Epithelial cell of proximal tubule (primary cell): Measurements from ENCODE around the gene CCDC90B. TPM values are rescaled to one million over a fixed set of nuclear protein-coding genes. Genes with fewer than 3 reads are reported as not detected.

ENCODE experiments used
- DNase-seq: peaks from one replicate; pipeline ENCODE4 v3.0.0-alpha.2; 2011; ENCODE audit warnings: low read depth
- H3K4me3 ChIP-seq: 2 replicates; pipeline ENCODE4 v1.5.1; 2011; ENCODE audit warnings: low read depth, mild to moderate bottlenecking, low read length
- total RNA-seq: library from RNA; depleted of rRNA; stranded (reverse); fragments of >200 nt; gene quantifications from 2 replicates; pipeline ENCODE4 v1.2.3, GENCODE V29; 2015
- TF ChIP-seq, protein P1 (sequence below): conservative IDR thresholded peaks from 2 replicates; pipeline ENCODE4 v1.5.1; 2012; ENCODE audit warnings: low read depth, mild to moderate bottlenecking, low read length

CCDC90B gene
- total RNA-seq, 1 donor from 2014 or later: 44.4 TPM

GRCh38 chr11:83285151-83285770, 906 bp downstream of the CCDC90B start:
- H3K4me3 ChIP-seq: peak overlapping the region; percentile 70
- no peak for DNase-seq
- TF ChIP-seq, protein P1, sequence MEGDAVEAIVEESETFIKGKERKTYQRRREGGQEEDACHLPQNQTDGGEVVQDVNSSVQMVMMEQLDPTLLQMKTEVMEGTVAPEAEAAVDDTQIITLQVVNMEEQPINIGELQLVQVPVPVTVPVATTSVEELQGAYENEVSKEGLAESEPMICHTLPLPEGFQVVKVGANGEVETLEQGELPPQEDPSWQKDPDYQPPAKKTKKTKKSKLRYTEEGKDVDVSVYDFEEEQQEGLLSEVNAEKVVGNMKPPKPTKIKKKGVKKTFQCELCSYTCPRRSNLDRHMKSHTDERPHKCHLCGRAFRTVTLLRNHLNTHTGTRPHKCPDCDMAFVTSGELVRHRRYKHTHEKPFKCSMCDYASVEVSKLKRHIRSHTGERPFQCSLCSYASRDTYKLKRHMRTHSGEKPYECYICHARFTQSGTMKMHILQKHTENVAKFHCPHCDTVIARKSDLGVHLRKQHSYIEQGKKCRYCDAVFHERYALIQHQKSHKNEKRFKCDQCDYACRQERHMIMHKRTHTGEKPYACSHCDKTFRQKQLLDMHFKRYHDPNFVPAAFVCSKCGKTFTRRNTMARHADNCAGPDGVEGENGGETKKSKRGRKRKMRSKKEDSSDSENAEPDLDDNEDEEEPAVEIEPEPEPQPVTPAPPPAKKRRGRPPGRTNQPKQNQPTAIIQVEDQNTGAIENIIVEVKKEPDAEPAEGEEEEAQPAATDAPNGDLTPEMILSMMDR: no peak

DNA sequence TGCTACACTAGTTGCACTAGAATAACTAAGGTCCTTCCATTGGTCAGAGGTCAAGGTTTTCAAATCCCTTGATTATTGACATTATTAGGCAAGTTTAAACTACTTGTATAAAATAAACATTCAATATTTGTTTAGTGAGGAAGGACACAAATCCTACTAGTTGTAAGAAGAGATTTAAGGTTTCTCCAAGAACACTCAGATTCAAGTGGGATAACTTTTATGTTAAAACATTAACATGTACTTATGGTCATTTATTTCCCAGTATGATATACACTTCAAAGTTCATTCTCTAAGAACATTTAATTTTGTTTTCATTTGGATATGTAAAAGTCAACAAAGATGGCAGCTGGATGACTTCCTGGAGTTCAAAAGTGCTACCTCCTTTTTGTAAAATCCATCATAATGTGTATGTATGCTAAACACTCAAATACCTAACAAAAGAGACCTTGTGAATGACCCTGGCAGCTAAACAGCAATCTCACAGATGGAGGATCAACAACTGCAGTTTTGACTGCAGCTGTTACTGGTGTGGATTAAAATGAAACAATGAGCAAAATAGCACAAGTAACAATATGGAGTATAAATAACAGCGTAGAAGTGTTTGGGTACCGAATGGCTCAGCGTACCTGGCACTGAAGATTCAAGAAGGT, 1.5 kb downstream of the CCDC90B start:
- DNase-seq: no peak
- H3K4me3 ChIP-seq: peak overlapping the region; percentile 70
- TF ChIP-seq, protein P1: no peak

- TF ChIP-seq, protein P1: no peak
- no peak for DNase-seq
- no peak overlapping the region for H3K4me3 ChIP-seq
Observed at GRCh38 chr11:83282084-83282716, 4.0 kb downstream of the CCDC90B start.

DNA sequence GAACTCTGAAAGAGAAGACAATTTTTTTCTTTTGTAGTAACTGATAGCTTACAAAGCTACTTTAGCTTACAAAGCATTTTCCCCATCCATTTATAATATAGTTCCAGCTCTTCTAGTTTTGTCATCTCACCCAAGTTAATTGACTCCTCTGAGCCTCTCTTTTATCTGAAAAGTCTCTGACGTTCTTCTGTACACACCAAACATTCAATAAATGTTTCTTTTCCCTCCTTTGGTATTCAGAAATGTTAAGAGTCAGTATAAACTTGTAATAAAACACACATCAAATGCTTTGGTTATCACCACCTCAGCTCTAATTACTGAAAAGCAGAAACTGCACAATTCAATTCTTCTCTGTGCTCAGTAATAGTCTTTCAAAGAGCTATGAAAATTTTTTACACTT, 5.9 kb downstream of the CCDC90B start:
- H3K4me3 ChIP-seq: no peak overlapping the region
- TF ChIP-seq, protein P1: no peak
- DNase-seq: no peak

- TF ChIP-seq, protein P1: no peak
- no peak for DNase-seq
- H3K4me3 ChIP-seq: no peak overlapping the region
Observed at GRCh38 chr11:83278351-83278750, 7.8 kb downstream of the CCDC90B start.

- DNase-seq: no peak
- H3K4me3 ChIP-seq: no peak overlapping the region
Observed at GRCh38 chr11:83275888-83276641, 10.1 kb downstream of the CCDC90B start.

More at GRCh38 chr11:83275888-83276641, 10.1 kb downstream of the CCDC90B start:
- TF ChIP-seq, protein P1: no peak
